T-cell (primary cell): ENCODE measurements around the gene LTC4S. TPM values are rescaled to one million over a fixed set of nuclear protein-coding genes. Genes with fewer than 3 reads are reported as not detected.
A peak's percentile ranks its signal among the peaks of the same experiment; 100 is the strongest.

Experiments
- ATAC-seq, 4 experiments: fragments of 200-7000 bp in 3 of 4; fragments of 150-1000 bp in 1 of 4; cut with Tn5 transposase; replicated peaks in 1 of 4; 1 replicate in 3 of 4; 2 replicates in 1 of 4; pipeline ENCODE4 v1.10.0; 2021; ENCODE audit warnings: moderate library complexity in 3 of 4, mild to moderate bottlenecking in 2 of 4, moderate number of reproducible peaks in 1 of 4
- CTCF ChIA-PET, 2 donors: fragments of 300-600 bp; sonication (Branson Sonifier 250); formaldehyde crosslinking; loops; one replicate each; lab custom pipeline; 2022; ENCODE audit warnings: antibody characterized with exemption in 2 of 2; lab: Charles Lee
- POLR2A ChIA-PET, 2 donors: fragments of 300-600 bp; sonication (Branson Sonifier 250); formaldehyde crosslinking; loops; one replicate each; lab custom pipeline; 2022; ENCODE audit warnings: antibody characterized with exemption in 2 of 2; lab: Charles Lee
- DNase-seq, 35 experiments: peaks; one replicate each; pipeline versions ENCODE4 v3.0.0 to v3.0.0-alpha.2; 2013 to 2023
- H3K27ac ChIP-seq: one replicate; pipeline ENCODE4 v1.5.1; 2013; ENCODE audit warnings: low read length
- H3K27me3 ChIP-seq, 2 experiments: replicated peaks in 1 of 2; 1 replicate in 1 of 2; 2 replicates in 1 of 2; pipeline versions ENCODE4 v1.6.1 to v1.7.0; 2013; ENCODE audit warnings: low read length in 1 of 2, mixed read lengths in 1 of 2; ENCODE audit not compliant: control insufficient read depth in 2 of 2, insufficient read depth in 2 of 2; ENCODE audit errors: extremely low read depth in 1 of 2
- H3K36me3 ChIP-seq, 2 donors: 1 replicate in 1 of 2; 2 replicates in 1 of 2; pipeline versions ENCODE4 v1.6.1 to v1.7.0; 2013; ENCODE audit warnings: low read length in 1 of 2; ENCODE audit not compliant: control insufficient read depth in 2 of 2, insufficient read depth in 1 of 2; ENCODE audit errors: extremely low read depth in 1 of 2
- H3K4me1 ChIP-seq, 2 experiments: 1 replicate in 1 of 2; 2 replicates in 1 of 2; pipeline versions ENCODE4 v1.6.1 to v1.7.0; 2013; ENCODE audit warnings: low read length in 2 of 2, mixed read lengths in 1 of 2; ENCODE audit not compliant: insufficient read depth in 2 of 2, control insufficient read depth in 1 of 2; ENCODE audit errors: extremely low read depth in 1 of 2
- H3K4me3 ChIP-seq, 2 donors: 1 replicate in 1 of 2; 2 replicates in 1 of 2; pipeline versions ENCODE4 v1.5.1 to v1.7.0; 2013; ENCODE audit warnings: mild to moderate bottlenecking in 2 of 2, low read length in 1 of 2, moderate library complexity in 1 of 2; ENCODE audit not compliant: control insufficient read depth in 1 of 2; ENCODE audit errors: extremely low read depth in 1 of 2
- H3K9me3 ChIP-seq: 2 replicates; pipeline ENCODE4 v1.7.0; 2013
- H3K27ac Mint-ChIP-seq, 2 donors: one replicate each; pipeline ENCODE4 v1.8.0; 2020 to 2021; ENCODE audit warnings: mild to moderate bottlenecking in 2 of 2, mixed read lengths in 2 of 2
- H3K27me3 Mint-ChIP-seq, 2 donors: one replicate each; pipeline ENCODE4 v1.8.0; 2021 to 2022; ENCODE audit warnings: mixed read lengths in 2 of 2
- H3K36me3 Mint-ChIP-seq: one replicate; pipeline ENCODE4 v1.8.0; 2021; ENCODE audit warnings: mixed read lengths
- H3K4me1 Mint-ChIP-seq, 3 donors: one replicate each; pipeline ENCODE4 v1.8.0; 2020 to 2022; ENCODE audit warnings: mixed read lengths in 3 of 3, mild to moderate bottlenecking in 1 of 3
- H3K4me3 Mint-ChIP-seq, 3 donors: one replicate each; pipeline ENCODE4 v1.8.0; 2020 to 2022; ENCODE audit warnings: mild to moderate bottlenecking in 3 of 3, mixed read lengths in 3 of 3, moderate library complexity in 3 of 3
- H3K9me3 Mint-ChIP-seq, 3 donors: one replicate each; pipeline ENCODE4 v1.8.0; 2020 to 2022; ENCODE audit warnings: mixed read lengths in 3 of 3
- WGBS: methylation state at CpG from one replicate; pipeline ENCODE4 v1.1.5; 2013; ENCODE audit warnings: missing lambda C conversion rate; ENCODE audit not compliant: insufficient coverage; 5-methylcytosine and 5-hydroxymethylcytosine counted together
- total RNA-seq, 35 experiments: library from RNA in 6 of 35; stranded (reverse) in 6 of 35; fragments of 120-200 nt in 1 of 35; gene quantifications; one replicate each; pipeline versions ENCODE4 v1.2.1 to v1.2.4 and lab custom pipeline; 2013 to 2026

LTC4S gene
- total RNA-seq, 5 donors from 2014 or later (not counting 1 experiment from before 2014, with no cell fraction given), result 3.6 to 12.6 (median 8.1) TPM

GRCh38 chr5:179818746-179819295 lies 25.0 kb downstream of the LTC4S start:
- no peaks in the 10 kb centered on the region for H3K27me3 Mint-ChIP-seq
- DNase-seq (peak; percentile 49 to 94 (median 82)), ATAC-seq (peak; percentile 52 to 66 (median 56))
- H3K27ac Mint-ChIP-seq, result peak overlapping the region; percentile 85 to 86
- Histone ChIP-seq H3K4me1 (peaks cover 7 to 63% of the 10 kb centered on the region in 2 experiments), H3K27ac (peak overlapping the region; percentile 98), H3K4me3 (peak overlapping the region; percentile 46 to 64), H3K27me3 (peaks cover 0 to 21% of the 10 kb centered on the region in 2 experiments), H3K9me3 (no peaks in the 10 kb centered on the region), H3K36me3 (peaks cover 0 to 16% of the 10 kb centered on the region in 2 donors)
- no peaks in the 10 kb centered on the region for H3K9me3 Mint-ChIP-seq
- peak overlapping the region; percentile 76 to 94 (median 78) for H3K4me3 Mint-ChIP-seq
- ChIA-PET POLR2A (interaction anchor here (0.7 kb wide), 3 partner anchors 41 to 1669 kb away, joined by 3 to 10 read pairs (median 4); partner anchors contain the start of gene HNRNPH1 (in 1 of the 2)), CTCF (no interaction called here)
- WGBS, result 7% methylated on average over 30 of the region's 35 CpGs
- H3K36me3 Mint-ChIP-seq, result peaks cover 8% of the 10 kb centered on the region
- peaks cover 39 to 51% (median 41%) of the 10 kb centered on the region in 3 donors for H3K4me1 Mint-ChIP-seq

- peak in 8 of 35 experiments; percentile 25 to 59 (median 38) for DNase-seq
- ChIA-PET CTCF (interaction anchor here in 1 of 2 donors (1.0 kb wide), 1 partner anchor 8 kb away, joined by 3 read pairs; no protein-coding TSS in a partner anchor), POLR2A (interaction anchor here in 1 of 2 donors (0.7 to 1.6 kb wide), 3 partner anchors 8 to 196 kb away, joined by 4 to 10 read pairs (median 6); partner anchors contain the start of gene HNRNPH1)
- peak in 3 of 4 experiments; percentile 1 to 12 (median 3) for ATAC-seq
- H3K4me1 ChIP-seq, result peaks cover 7 to 70% of the 10 kb centered on the region in 2 experiments
- H3K4me3 Mint-ChIP-seq, result peak overlapping the region; percentile 76 to 94 (median 77)
- H3K27ac ChIP-seq, result peak overlapping the region; percentile 98
- H3K27me3 Mint-ChIP-seq, result no peaks in the 10 kb centered on the region
- H3K9me3 Mint-ChIP-seq, result no peaks in the 10 kb centered on the region
- peaks cover 0 to 22% of the 10 kb centered on the region in 2 donors for H3K36me3 ChIP-seq
- H3K4me3 ChIP-seq, result peak overlapping the region in 1 of 2 donors; percentile 46
- no peaks in the 10 kb centered on the region for H3K9me3 ChIP-seq
- 51% methylated on average over 18 of the region's 26 CpGs for WGBS
- H3K4me1 Mint-ChIP-seq, result peaks cover 45 to 55% (median 46%) of the 10 kb centered on the region in 3 donors
- peaks cover 8% of the 10 kb centered on the region for H3K36me3 Mint-ChIP-seq
- peak overlapping the region; percentile 85 to 93 for H3K27ac Mint-ChIP-seq
- H3K27me3 ChIP-seq, result peaks cover 0 to 21% of the 10 kb centered on the region in 2 experiments
Observed at GRCh38 chr5:179819296-179820126, 25.7 kb downstream of the LTC4S start.

GRCh38 chr5:179820127-179820482 lies 26.3 kb downstream of the LTC4S start:
- H3K27me3 ChIP-seq, result peaks cover 0 to 21% of the 10 kb centered on the region in 2 experiments
- H3K36me3 ChIP-seq, result peaks cover 0 to 25% of the 10 kb centered on the region in 2 donors
- ChIA-PET CTCF (interaction anchor here in 1 of 2 donors (0.7 to 1.0 kb wide), 2 partner anchors 9 to 18 kb away, joined by 3 read pairs; no protein-coding TSS in a partner anchor), POLR2A (interaction anchor here in 1 of 2 donors (1.6 kb wide), 1 partner anchor 9 kb away, joined by 6 read pairs; no protein-coding TSS in a partner anchor)
- DNase-seq (no peak), ATAC-seq (no peak)
- H3K27ac Mint-ChIP-seq, result peak overlapping the region; percentile 85 to 93
- peaks cover 7 to 70% of the 10 kb centered on the region in 2 experiments for H3K4me1 ChIP-seq
- H3K9me3 Mint-ChIP-seq, result no peaks in the 10 kb centered on the region
- H3K27ac ChIP-seq, result peak overlapping the region; percentile 98
- H3K9me3 ChIP-seq, result no peaks in the 10 kb centered on the region
- peak overlapping the region; percentile 90 for H3K4me3 ChIP-seq
- H3K4me3 Mint-ChIP-seq, result peak overlapping the region; percentile 76 to 94 (median 77)
- WGBS, result 70% methylated on average over 10 of the region's 12 CpGs
- peaks cover 14% of the 10 kb centered on the region for H3K36me3 Mint-ChIP-seq
- H3K4me1 Mint-ChIP-seq, result peaks cover 49 to 61% (median 50%) of the 10 kb centered on the region in 3 donors
- no peaks in the 10 kb centered on the region for H3K27me3 Mint-ChIP-seq

GRCh38 chr5:179820483-179821297 lies 26.9 kb downstream of the LTC4S start, which contains the start of gene SQSTM1:
Gene SQSTM1 (plus strand): TSS chr5:179820905. CDS start chr5:179820937, 32 bp downstream.
- peaks cover 0 to 21% of the 10 kb centered on the region in 2 experiments for H3K27me3 ChIP-seq
- Mint-ChIP-seq H3K27ac (peak within 1 kb of the TSS; percentile 94 to 96), H3K4me3 (peak within 1 kb of the TSS; percentile 94 to 95 (median 94)), H3K27me3 (no peaks in the 10 kb centered on the region), H3K36me3 (peaks cover 18% of the 10 kb centered on the region), H3K4me1 (peaks cover 50 to 64% (median 50%) of the 10 kb centered on the region in 3 donors), H3K9me3 (no peaks in the 10 kb centered on the region)
- under 1% methylated on average over 77 of the region's 81 CpGs for WGBS
- DNase-seq (peak; percentile 48 to 91 (median 75)), ATAC-seq (peak; percentile 58 to 72 (median 70))
- peaks cover 7 to 70% of the 10 kb centered on the region in 2 experiments for H3K4me1 ChIP-seq
- ChIA-PET CTCF (interaction anchor here in 1 of 2 donors (0.7 to 1.0 kb wide), 2 partner anchors 10 to 18 kb away, joined by 3 read pairs; no protein-coding TSS in a partner anchor), POLR2A (interaction anchor here in 1 of 2 donors (0.9 to 1.6 kb wide), 2 partner anchors 9 to 16 kb away, joined by 3 to 6 read pairs; no protein-coding TSS in a partner anchor)
- peaks cover 0 to 31% of the 10 kb centered on the region in 2 donors for H3K36me3 ChIP-seq
- H3K4me3 ChIP-seq, result peak within 1 kb of the TSS; percentile 90
- no peaks in the 10 kb centered on the region for H3K9me3 ChIP-seq
- H3K27ac ChIP-seq, result peak within 1 kb of the TSS; percentile 98

- ChIA-PET CTCF (interaction anchor here (0.7 to 1.0 kb wide), 6 partner anchors 9 to 58 kb away, joined by 3 to 7 read pairs (median 4); no protein-coding TSS in a partner anchor), POLR2A (interaction anchor here (0.6 to 1.6 kb wide), 7 partner anchors 10 to 35 kb away, joined by 3 to 6 read pairs (median 3); no protein-coding TSS in a partner anchor)
- Mint-ChIP-seq H3K36me3 (peaks cover 20% of the 10 kb centered on the region), H3K4me1 (peaks cover 50 to 63% (median 53%) of the 10 kb centered on the region in 3 donors), H3K4me3 (peak overlapping the region; percentile 94 to 95 (median 94)), H3K27ac (peak overlapping the region; percentile 94 to 96), H3K9me3 (no peaks in the 10 kb centered on the region), H3K27me3 (no peaks in the 10 kb centered on the region)
- 0% methylated on average over 44 of the region's 54 CpGs for WGBS
- peaks cover 0 to 36% of the 10 kb centered on the region in 2 donors for H3K36me3 ChIP-seq
- ATAC-seq (peak; percentile 55 to 69 (median 60)), DNase-seq (peak; percentile 65 to 91 (median 86))
- H3K4me1 ChIP-seq, result peaks cover 7 to 67% of the 10 kb centered on the region in 2 experiments
- peak overlapping the region; percentile 90 for H3K4me3 ChIP-seq
- no peaks in the 10 kb centered on the region for H3K9me3 ChIP-seq
- peaks cover 0 to 17% of the 10 kb centered on the region in 2 experiments for H3K27me3 ChIP-seq
- peak overlapping the region; percentile 98 for H3K27ac ChIP-seq
Observed at GRCh38 chr5:179821298-179822058, 27.7 kb downstream of the LTC4S start.
